Measurements from ENCODE around the gene SPOCK3.
"Not testable (repeated sequence)": the region's sequence is repeated elsewhere in the genome, so short reads cannot be mapped to it uniquely, and the experiment has no call there.

Gene SPOCK3

DNA sequence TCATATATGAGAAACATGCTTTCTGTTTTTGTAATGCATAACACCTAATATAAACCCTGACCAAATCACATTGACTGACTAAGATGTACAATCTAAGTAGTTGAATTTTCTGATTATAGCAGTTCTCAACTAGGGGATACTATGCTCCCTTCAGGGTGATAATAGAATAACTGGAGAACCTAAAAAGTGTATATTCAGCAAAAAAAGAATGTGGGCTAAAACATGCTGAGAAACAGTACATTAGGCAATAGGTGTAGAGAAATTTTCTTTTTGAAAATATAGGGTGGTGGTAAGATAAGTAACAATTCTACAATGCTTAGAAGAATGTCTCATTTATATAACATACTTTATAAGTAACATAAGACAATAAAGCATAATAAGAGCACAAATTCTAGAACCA lies 239.6 kb downstream of the SPOCK3 start:
- H3K27ac Mint-ChIP-seq: no peak overlapping the region
- DNase-seq (ENCODE audit: low spot score in 2 of 2): no peak
- ATAC-seq (ENCODE audit: low read depth): no peak
- H3K4me3 Mint-ChIP-seq: no peak overlapping the region
- H3K36me3 Mint-ChIP-seq: no peaks in the 10 kb centered on the region
- H3K4me1 Mint-ChIP-seq: no peaks in the 10 kb centered on the region
- no peaks in the 10 kb centered on the region for H3K27me3 Mint-ChIP-seq
- H3K9me3 Mint-ChIP-seq: no peaks in the 10 kb centered on the region

GRCh38 chr4:166991006-166991561 lies 243.2 kb downstream of the SPOCK3 start:
- no peak overlapping the region for H3K27ac Mint-ChIP-seq
- no peak overlapping the region for H3K4me3 Mint-ChIP-seq
- ATAC-seq (ENCODE audit: low read depth) (no peak), DNase-seq (ENCODE audit: low spot score in 2 of 2) (no peak)
- H3K27me3 Mint-ChIP-seq: no peaks in the 10 kb centered on the region
- H3K36me3 Mint-ChIP-seq: no peaks in the 10 kb centered on the region
- H3K9me3 Mint-ChIP-seq: no peaks in the 10 kb centered on the region
- no peaks in the 10 kb centered on the region for H3K4me1 Mint-ChIP-seq

DNA sequence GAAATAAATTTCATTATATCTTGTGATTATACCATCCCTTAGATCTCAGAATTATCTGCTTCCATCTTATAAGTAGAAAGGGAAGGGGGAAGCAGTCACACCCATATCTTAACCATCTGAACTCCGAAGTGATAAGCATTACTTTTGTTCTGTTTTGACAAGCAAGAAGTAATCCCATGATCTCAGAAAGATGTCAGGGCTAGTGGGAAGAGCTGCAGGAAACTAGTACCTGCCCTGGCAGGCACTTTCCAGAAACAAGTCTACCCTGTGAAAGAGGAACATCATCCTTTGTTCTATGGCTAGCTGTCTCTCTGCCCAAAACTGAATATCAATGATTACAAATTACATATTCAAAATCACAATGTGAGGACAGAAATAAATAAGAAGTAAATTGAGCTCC lies 244.4 kb downstream of the SPOCK3 start:
- no peaks in the 10 kb centered on the region for H3K36me3 Mint-ChIP-seq
- no peak for ATAC-seq (ENCODE audit: low read depth)
- H3K9me3 Mint-ChIP-seq: no peaks in the 10 kb centered on the region

GRCh38 chr4:166987026-166987425 lies 247.3 kb downstream of the SPOCK3 start:
- Mint-ChIP-seq H3K27ac (no peak overlapping the region), H3K4me1 (no peaks in the 10 kb centered on the region), H3K4me3 (no peak overlapping the region), H3K9me3 (no peaks in the 10 kb centered on the region), H3K36me3 (no peaks in the 10 kb centered on the region), H3K27me3 (no peaks in the 10 kb centered on the region)
- ATAC-seq (ENCODE audit: low read depth) (no peak), DNase-seq (ENCODE audit: low spot score in 2 of 2) (no peak)

More for the DNA sequence above, 244.4 kb downstream of the SPOCK3 start:
- H3K27me3 Mint-ChIP-seq: no peaks in the 10 kb centered on the region
- H3K4me1 Mint-ChIP-seq: no peaks in the 10 kb centered on the region
- H3K27ac Mint-ChIP-seq: no peak overlapping the region
- no peak overlapping the region for H3K4me3 Mint-ChIP-seq
- DNase-seq (ENCODE audit: low spot score in 2 of 2): no peak

DNA sequence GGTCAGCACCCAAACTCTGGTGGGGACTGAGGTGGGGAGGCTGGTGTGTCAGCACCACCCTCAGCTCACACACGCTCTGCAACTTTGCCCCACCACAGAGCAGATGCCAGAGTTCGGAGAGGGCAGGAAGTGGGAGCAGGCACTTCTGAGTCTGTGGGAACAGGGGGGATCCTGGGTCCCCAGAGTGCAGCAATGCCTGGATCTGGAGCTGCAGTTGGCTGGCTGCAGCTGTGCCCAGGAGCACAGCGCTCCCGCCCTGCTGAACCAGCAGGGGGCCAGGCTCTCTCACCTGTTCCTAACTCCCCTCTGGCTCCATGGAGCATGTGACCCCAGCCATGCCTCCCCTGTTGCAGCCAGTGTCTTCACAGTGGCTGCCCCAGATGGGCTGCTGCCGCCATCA lies 252.4 kb downstream of the SPOCK3 start:
- no peak for ATAC-seq (ENCODE audit: low read depth)
- no peak for DNase-seq (ENCODE audit: low spot score in 2 of 2)
- Mint-ChIP-seq H3K4me1 (no peaks in the 10 kb centered on the region), H3K27me3 (no peaks in the 10 kb centered on the region), H3K27ac (no peak overlapping the region), H3K4me3 (no peak overlapping the region), H3K36me3 (no peaks in the 10 kb centered on the region), H3K9me3 (peaks cover 1% of the 10 kb centered on the region)

DNA sequence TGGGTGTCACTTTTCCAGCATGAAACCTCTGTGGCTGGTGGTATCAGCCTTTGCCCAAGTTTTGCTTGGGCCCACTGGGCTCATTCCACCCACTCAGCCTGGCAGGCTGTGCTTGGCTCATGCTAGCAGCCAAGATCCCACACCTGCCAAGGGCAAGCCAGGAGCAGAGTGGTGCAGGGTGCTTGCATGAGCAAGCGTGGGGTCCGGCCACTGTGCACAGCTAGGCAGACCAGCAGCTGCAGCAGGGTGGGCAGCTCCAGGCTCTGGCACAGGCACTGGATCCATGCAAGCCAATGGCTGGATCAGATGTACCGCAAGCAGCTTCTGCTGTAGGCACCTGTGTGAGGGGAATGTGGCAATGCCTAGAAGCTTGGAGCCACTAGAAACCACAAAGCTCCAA lies 253.9 kb downstream of the SPOCK3 start:
- ATAC-seq (ENCODE audit: low read depth) (no peak), DNase-seq (ENCODE audit: low spot score in 2 of 2) (no peak)
- H3K4me1 Mint-ChIP-seq: no peaks in the 10 kb centered on the region
- H3K36me3 Mint-ChIP-seq: no peaks in the 10 kb centered on the region
- no peak overlapping the region for H3K27ac Mint-ChIP-seq
- H3K4me3 Mint-ChIP-seq: no peak overlapping the region
- no peaks in the 10 kb centered on the region for H3K27me3 Mint-ChIP-seq
- H3K9me3 Mint-ChIP-seq: peaks cover 1% of the 10 kb centered on the region

DNA sequence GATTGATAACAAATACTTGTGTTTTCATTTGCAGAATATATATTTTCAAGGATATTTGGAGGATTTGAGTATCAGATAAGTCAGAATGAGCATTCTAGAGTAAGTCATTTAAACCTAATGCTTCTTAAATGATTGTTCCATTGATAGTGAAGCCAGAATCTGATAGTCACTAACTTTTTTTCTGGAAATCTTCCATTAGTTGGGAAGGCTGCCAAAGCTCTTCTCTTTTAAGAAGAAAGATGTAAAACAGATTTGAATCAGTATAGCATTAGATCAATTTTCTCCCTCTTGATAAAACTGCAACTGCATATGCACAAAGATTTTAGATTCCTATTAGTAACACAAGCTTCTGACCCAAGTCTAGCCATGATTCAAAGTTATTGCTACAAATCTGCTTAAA lies 256.7 kb downstream of the SPOCK3 start:
- Mint-ChIP-seq H3K4me1 (no peaks in the 10 kb centered on the region), H3K27ac (no peak overlapping the region), H3K9me3 (peaks cover 1% of the 10 kb centered on the region), H3K36me3 (no peaks in the 10 kb centered on the region), H3K27me3 (no peaks in the 10 kb centered on the region), H3K4me3 (no peak overlapping the region)
- DNase-seq (ENCODE audit: low spot score in 2 of 2) (no peak), ATAC-seq (ENCODE audit: low read depth) (no peak)

GRCh38 chr4:166972071-166972470 lies 262.2 kb downstream of the SPOCK3 start:
- Mint-ChIP-seq H3K4me3 (no peak overlapping the region), H3K4me1 (no peaks in the 10 kb centered on the region), H3K9me3 (peaks cover 9% of the 10 kb centered on the region), H3K27ac (no peak overlapping the region), H3K36me3 (no peaks in the 10 kb centered on the region), H3K27me3 (no peaks in the 10 kb centered on the region)
- DNase-seq (ENCODE audit: low spot score in 2 of 2) (no peak), ATAC-seq (ENCODE audit: low read depth) (no peak)

- H3K4me3 Mint-ChIP-seq; H3K9me3 Mint-ChIP-seq; H3K27me3 Mint-ChIP-seq; H3K27ac Mint-ChIP-seq; ATAC-seq (ENCODE audit: low read depth); DNase-seq (ENCODE audit: low spot score in 2 of 2); H3K4me1 Mint-ChIP-seq; H3K36me3 Mint-ChIP-seq: not testable (repeated sequence)
Observed at GRCh38 chr4:166968219-166968618, 266.1 kb downstream of the SPOCK3 start.

- ATAC-seq (ENCODE audit: low read depth) (no peak), DNase-seq (ENCODE audit: low spot score in 2 of 2) (no peak)
- Mint-ChIP-seq H3K4me1 (no peaks in the 10 kb centered on the region), H3K4me3 (no peak overlapping the region), H3K36me3 (no peaks in the 10 kb centered on the region), H3K27me3 (no peaks in the 10 kb centered on the region), H3K27ac (no peak overlapping the region), H3K9me3 (peaks cover 10% of the 10 kb centered on the region)
Observed at GRCh38 chr4:166965562-166965961, 268.7 kb downstream of the SPOCK3 start.

DNA sequence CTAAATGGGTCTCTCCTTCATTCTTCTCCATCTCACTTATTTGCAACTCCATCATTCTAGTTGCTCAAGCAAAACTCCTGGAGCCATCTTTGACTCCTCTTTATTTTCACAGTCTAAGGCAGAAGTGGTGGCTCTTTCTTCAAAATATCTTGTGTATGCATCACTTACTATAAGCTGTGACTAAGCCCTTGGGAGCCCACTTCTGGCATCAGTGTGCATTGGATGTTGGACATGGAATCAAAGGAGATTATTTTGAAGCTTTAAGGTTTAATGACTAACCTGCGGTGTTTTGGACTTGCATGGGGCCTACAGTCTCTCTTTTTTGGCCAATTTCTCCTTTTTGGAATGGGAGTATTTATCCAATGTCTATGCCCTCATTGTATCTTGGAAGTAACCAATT lies 276.8 kb downstream of the SPOCK3 start:
- Mint-ChIP-seq H3K27me3 (no peaks in the 10 kb centered on the region), H3K27ac (no peak overlapping the region)
- no peak for ATAC-seq (ENCODE audit: low read depth)

DNA sequence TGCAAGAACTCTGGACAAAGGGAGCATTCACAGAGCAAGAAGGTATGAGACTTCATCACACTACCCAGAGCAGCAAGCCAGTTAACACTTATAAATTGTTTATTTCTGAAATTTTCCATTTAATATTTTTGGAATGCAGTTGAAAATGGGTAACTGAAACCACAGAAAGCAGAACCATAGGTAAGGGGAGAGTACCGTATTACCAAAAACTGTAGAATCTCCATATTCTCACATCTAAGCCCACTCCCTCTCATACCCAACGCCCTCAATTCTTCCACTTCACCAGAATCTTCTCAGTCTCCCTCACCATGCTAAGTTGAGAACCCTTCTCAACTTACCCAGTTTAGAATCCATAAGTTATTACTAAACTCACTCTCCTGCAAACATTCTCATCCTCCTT lies 277.8 kb downstream of the SPOCK3 start:
- no peaks in the 10 kb centered on the region for H3K36me3 Mint-ChIP-seq
- H3K9me3 Mint-ChIP-seq: peaks cover 10% of the 10 kb centered on the region
- ATAC-seq (ENCODE audit: low read depth) (no peak), DNase-seq (ENCODE audit: low spot score in 2 of 2) (no peak)
- no peaks in the 10 kb centered on the region for H3K27me3 Mint-ChIP-seq
- H3K4me1 Mint-ChIP-seq: no peaks in the 10 kb centered on the region
- H3K27ac Mint-ChIP-seq: no peak overlapping the region
- H3K4me3 Mint-ChIP-seq: no peak overlapping the region

More for the DNA sequence above, 276.8 kb downstream of the SPOCK3 start:
- Mint-ChIP-seq H3K9me3 (peaks cover 10% of the 10 kb centered on the region), H3K4me1 (no peaks in the 10 kb centered on the region), H3K4me3 (no peak overlapping the region), H3K36me3 (no peaks in the 10 kb centered on the region)
- no peak for DNase-seq (ENCODE audit: low spot score in 2 of 2)

- H3K27me3 Mint-ChIP-seq: no peaks in the 10 kb centered on the region
Observed at GRCh38 chr4:166941629-166942028, 292.7 kb downstream of the SPOCK3 start.

DNA sequence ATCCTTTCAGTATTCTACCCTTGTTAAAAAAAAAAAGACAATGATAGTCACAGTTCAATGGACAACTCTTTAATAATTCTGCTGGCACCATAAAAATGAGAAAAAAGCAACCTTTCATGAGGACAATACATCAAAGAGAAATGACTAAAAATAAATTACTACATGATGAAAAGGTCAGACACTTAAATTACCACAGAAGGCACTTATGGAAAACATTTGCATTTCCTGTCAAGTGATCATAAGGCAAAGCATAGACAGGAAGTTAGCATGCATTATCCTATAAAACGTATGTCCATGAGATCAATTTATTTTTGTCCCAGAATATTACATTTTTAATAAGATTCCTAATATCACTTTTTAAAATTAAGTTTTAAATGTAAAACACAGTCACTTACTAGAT lies 303.8 kb downstream of the SPOCK3 start:
- Mint-ChIP-seq H3K36me3 (no peaks in the 10 kb centered on the region), H3K9me3 (peaks cover under 1% of the 10 kb centered on the region), H3K4me3 (no peak overlapping the region), H3K27ac (no peak overlapping the region), H3K4me1 (no peaks in the 10 kb centered on the region), H3K27me3 (no peaks in the 10 kb centered on the region)
- no peak for ATAC-seq (ENCODE audit: low read depth)
- DNase-seq (ENCODE audit: low spot score in 2 of 2): no peak

More at GRCh38 chr4:166941629-166942028, 292.7 kb downstream of the SPOCK3 start:
- ATAC-seq (ENCODE audit: low read depth) (no peak), DNase-seq (ENCODE audit: low spot score in 2 of 2) (no peak)
- peaks cover 3% of the 10 kb centered on the region for H3K9me3 Mint-ChIP-seq
- no peak overlapping the region for H3K4me3 Mint-ChIP-seq
- no peak overlapping the region for H3K27ac Mint-ChIP-seq
- no peaks in the 10 kb centered on the region for H3K4me1 Mint-ChIP-seq
- no peaks in the 10 kb centered on the region for H3K36me3 Mint-ChIP-seq

DNA sequence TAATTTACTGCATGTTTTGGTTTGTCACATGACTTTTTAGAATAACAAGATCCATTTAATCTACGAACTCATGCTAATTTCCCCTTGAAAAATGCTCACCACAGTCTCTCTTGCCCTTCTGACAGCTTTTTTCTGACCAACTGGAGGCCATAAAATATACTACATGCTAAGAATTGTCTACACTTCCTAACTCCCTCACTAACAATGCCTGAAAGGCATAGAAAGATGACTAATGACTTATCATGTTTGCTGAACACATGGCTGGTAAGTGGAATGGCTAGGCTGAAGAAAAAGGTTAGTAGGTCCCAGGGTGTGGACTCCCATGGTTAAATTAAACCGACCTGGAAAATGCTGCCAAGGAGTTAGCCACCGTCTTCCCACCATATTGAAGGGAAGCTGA lies 309.9 kb downstream of the SPOCK3 start:
- Mint-ChIP-seq H3K9me3 (no peaks in the 10 kb centered on the region), H3K4me3 (no peak overlapping the region), H3K4me1 (no peaks in the 10 kb centered on the region), H3K27ac (no peak overlapping the region), H3K36me3 (no peaks in the 10 kb centered on the region), H3K27me3 (no peaks in the 10 kb centered on the region)
- ATAC-seq (ENCODE audit: low read depth) (no peak), DNase-seq (ENCODE audit: low spot score in 2 of 2) (no peak)

Data from memory B cell (primary cell).